SIG-M5 treated with dmso at 0.1 percent for 504 hours (cell line): ENCODE data around the gene METTL5.
"Not testable (repeated sequence)": the region's sequence is repeated elsewhere in the genome, so short reads cannot be mapped to it uniquely, and the experiment has no call there.

Experiments
- DNase-seq: peaks from one replicate; lab custom pipeline; 2025; ENCODE audit not compliant: unreplicated experiment; lab: John Stamatoyannopoulos, UW

Gene METTL5

DNA sequence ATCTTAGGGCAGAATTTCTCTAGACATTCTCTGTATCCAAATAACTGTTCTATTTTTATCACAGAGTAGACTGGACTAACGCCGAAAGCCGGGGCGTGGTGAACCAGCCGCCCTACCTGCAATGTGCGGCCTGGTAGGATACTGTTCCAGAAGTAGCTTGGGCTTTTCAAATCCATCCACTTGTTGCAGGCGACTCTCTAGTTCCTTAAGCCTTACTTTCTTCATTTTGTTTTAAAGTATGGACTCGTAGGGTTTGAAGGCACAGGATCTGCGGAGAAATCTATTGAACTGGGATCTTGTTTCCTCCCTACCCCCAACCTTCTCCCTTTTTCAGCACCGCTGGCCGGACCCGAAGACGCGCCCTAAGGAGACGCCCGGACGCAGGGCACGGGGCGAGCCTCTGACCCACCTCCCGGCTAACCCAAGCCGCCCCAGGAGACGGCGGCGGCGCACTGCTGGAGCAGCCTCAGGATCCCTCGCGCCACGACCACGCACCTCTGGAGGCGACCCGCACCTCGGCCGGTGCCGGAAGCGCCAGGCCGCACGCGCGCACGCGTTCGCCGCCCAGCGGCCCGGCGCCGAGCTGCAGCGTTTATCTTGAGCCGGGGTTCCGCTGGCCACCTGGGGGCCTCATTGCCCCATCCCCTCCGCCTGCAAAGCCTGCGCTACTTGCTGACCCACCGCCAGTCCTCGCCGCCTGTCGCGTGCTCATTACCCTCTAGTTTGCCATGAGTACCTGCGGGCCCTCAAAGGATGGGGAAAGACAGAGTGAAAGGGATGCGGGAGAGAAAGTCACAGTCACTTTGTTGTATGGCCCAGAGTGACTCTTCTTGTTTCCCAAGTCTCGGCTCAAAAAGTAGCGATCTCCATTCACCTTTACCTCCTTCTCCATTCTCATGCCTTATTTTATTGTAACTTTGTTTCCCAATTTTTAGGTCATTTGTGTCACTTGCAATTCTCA, at the start of gene METTL5:
Gene METTL5 (minus strand): TSS at position 533 of the 961 bp plus-strand sequence. CDS start 308 bp downstream, at position 225.
- DNase-seq = peak; percentile 74

DNA sequence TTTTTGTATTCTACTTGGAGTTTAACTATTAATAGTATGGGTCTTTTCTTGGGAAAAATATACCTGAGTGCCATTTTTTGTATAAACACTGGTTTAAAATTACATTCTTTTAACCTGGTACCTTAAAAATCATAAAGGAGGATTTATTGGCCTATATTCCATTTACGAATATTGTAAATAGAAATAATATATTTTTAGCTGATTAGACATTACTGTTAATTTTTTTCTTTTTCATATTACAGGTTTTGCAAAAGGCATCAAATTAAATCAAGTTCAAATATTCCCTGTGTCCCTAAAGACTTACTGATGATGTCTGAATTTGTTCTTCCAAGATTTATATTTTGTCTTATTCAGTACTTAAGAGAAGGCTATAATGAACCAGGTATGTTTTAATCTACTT, 47.3 kb upstream of the METTL5 start:
- no peak for DNase-seq

DNA sequence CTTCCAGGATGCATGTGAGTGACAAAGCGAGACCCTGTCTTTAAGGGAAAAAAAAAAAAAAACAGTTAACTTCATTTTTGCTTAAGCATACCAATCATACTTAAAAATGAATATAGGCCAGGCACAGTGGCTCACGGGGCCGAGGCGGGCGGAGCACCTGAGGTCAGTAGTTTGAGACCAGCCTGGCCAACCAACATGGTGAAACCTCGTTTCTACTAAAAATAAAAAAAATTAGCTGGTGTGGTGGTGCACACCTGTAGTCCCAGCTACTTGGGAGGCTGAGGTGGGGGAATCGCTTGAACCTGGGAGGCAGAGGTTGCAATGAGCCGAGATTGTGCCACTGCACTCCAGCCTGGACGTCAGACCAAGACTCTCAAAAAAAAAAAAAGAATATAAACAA, 46.7 kb upstream of the METTL5 start:
- not testable (repeated sequence) for DNase-seq

DNA sequence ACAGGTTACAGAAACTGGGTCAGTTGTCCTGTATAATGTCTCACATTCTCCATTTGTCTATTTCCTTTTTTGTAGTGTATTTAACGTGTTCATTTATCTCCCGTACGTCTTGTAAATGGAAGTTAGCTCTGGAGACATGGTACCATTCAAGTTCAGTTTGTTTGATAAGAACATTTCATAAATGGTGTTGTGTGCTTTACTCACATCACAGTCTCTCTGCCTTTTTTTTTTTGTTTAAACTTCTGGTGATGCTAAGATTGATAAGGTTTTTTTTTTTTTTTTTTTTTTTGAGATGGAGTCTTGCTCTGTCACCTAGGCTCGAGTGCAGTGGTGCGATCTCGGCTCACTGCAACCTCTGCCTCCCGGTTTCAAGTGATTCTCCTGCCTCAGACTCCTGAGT, 44.2 kb upstream of the METTL5 start:
- DNase-seq = no peak

DNA sequence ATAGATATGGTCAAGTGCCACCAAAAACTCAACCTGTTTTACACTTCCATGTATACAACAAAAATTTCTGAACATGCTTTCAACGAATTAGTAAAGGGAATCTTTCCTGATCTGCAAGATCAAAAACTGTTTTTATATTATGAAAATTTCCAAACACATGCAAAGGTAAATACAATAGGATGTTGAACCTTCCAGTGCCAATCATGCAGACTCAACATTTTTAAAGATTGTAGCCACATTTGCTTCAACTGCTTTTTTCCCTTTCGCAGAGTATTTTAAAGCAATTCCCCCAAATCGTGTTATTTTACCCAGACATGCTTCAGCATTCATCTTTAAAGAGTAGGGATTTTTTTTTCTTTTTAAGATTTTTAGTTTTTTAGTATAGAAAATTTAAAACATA, 42.9 kb upstream of the METTL5 start:
- no peak for DNase-seq

DNA sequence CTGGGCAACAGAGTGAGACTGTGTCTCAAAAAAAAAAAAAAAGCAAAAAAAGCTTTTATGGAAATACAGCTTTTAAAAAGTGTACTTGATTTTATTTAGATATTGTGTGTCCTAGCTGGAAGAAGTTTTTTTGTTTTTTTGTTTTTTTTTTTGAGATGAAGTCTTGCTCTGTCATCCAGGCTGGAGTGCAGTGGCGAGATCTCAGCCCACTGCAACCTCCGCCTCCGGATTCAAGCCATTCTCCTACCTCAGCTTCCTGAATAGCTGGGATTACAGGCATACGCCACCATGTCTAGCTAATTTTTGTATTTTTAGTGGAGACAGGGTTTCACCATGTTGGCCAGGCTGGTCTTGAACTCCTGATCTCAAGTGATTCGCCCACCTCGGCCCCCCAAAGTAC, 41.5 kb upstream of the METTL5 start:
- DNase-seq = not testable (repeated sequence)

DNA sequence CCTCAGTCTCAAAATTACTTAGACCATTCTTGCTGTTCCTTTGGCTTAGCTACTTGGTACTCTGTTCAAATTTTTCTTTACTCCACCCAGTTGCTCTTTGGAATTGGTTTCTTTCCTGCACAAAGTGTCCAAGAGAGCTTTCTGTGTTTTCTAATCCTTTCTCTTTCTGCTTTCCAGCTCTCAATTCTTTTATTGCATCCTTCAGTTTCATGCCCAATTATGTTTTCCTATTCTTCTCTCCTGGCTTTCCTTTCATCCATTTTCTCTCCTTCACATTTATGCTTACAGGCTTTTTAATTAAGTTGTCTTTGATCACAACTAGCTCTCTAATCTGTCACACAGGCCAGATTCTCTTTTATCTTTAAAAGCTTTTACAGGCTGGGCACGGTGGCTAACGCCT, 40.8 kb upstream of the METTL5 start:
- DNase-seq = no peak

DNA sequence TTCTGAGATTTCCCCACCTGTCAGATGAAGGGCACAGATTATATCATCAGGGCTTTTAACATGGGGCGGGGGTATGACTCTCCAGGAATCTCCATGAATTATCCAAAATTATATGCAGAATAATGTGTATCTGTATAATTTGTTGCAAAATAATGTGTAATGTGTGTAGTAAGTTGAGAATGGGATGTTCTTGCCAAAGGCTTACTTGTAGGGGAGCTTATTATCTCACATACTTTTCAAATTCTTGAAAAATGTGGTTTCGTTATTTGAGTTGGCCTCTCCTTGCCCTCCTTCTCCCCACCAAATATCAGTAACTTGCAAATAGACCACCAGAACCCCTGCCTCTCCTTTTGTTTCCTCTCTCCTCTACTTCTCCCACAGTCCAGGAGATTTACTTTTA, 38.1 kb upstream of the METTL5 start:
- no peak for DNase-seq

DNA sequence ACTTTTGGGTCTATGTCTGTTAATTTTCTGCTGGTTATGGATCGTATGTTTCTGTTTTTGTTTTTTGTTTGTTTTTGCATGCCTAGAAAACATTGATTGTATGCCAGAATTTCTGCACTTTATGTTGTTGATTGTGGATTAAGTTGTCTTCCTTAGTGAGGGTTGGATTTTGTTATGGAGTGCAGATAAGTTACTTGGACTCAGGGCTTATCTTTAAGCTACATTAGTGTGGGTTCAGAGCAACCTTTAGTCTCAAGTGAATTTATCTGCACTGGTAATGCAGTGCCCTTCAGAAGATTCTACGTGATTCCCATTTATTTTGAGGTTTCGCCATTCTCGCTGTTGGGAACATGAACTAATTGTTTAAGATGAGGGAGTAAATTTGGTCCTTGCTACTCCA, 35.4 kb upstream of the METTL5 start:
- DNase-seq = no peak

DNA sequence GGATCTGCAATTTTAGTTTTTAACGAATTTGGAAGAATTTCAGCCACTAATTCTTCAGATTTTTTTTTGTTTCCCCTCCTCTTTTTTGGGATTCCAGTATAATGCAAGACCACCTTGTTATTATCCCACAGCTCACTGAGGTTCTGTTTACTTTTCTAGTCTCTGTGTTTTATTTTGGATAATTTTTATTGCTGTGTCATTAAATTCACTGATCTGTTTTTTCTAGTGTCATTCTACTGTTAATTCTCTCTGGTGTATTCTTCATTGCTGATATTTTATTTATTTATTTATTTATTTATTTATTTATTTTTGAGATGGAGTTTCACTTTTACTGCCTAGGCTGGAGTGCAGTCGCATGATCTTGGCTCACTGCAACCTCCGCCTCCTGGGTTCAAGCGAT, 34.7 kb upstream of the METTL5 start:
- no peak for DNase-seq

DNA sequence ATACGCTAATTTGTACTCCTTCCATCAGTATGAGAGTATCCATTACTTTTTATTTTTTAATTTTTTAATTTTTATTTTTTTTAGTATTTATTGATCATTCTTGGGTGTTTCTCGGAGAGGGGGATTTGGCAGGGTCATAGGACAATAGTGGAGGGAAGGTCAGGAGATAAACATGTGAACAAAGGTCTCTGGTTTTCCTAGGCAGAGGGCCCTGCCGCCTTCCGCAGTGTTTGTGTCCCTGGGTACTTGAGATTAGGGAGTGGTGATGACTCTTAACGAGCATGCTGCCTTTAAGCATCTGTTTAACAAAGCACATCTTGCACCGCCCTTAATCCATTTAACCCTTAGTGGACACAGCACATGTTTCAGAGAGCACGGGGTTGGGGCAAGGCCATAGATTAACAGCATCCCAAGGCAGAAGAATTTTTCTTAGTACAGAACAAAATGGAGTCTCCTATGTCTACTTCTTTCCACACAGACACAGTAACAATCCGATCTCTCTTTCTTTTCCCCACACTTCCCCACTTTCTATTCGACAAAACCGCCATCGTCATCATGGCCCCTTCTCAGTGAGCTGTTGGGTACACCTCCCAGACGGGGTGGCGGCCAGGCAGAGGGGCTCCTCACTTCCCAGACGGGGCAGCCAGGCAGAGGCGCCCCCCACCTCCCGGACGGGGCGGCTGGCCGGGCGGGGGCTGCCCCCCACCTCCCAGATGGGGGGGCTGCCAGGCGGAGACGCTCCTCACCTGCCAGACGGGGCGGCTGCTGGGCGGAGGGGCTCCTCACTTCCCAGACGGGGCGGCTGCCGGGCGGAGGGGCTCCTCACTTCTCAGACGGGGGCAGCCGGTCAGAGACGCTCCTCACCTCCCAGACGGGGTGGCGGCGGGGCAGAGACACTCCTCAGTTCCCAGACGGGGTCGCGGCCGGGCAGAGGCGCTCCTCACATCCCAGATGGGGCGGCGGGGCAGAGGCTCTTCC, 30.9 kb upstream of the METTL5 start:
- not testable (repeated sequence) for DNase-seq

DNA sequence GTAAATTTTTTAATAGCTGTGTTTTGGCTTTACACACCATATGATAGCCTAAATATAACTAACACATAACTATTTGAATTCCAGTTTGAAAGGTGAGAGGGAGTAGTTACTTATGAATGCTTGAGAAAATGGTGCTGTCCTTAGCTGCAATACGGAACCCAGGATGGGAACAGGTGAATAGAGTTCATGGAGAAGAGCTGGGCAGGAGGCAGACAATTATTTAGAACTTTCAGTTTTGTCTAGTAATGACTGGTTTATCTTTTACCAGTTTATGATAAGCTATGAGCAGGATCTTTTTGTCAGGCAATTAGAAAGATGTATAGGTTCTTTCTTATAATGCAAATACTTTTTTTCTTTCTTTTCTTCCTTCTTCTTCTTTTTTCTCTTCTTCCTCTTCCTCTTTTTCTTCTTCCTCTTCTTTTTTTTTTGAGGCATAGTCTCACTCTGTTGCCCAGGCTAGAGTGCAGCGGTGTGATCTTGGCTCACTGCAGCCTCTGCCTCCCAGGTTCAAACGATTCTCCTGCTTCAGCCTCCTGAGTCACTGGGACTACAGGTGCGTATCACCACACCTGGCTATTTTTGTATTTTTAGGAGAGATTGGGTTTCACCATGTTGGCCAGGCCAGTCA, 28.4 kb upstream of the METTL5 start:
- DNase-seq = peak; percentile 41

DNA sequence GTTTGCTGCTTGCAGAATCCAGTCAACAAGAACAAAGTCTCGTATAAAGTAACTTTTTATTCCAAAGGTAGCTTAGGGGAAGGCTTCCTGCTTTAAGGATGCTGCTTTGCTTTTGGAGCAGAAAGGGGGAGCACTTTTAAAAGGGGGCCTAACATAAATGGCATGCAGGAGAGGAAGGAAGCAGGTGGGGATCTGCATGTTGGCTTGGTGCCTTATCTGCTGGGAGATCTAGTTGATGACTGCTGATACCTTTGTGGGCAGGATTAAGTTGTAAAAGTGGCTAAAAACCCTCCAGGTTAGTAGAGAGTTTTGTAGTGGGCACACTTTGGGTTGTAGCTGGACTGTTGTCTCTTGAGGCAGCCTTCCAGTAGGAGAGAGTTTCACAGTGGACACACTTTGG, 25.0 kb upstream of the METTL5 start:
- no peak for DNase-seq

DNA sequence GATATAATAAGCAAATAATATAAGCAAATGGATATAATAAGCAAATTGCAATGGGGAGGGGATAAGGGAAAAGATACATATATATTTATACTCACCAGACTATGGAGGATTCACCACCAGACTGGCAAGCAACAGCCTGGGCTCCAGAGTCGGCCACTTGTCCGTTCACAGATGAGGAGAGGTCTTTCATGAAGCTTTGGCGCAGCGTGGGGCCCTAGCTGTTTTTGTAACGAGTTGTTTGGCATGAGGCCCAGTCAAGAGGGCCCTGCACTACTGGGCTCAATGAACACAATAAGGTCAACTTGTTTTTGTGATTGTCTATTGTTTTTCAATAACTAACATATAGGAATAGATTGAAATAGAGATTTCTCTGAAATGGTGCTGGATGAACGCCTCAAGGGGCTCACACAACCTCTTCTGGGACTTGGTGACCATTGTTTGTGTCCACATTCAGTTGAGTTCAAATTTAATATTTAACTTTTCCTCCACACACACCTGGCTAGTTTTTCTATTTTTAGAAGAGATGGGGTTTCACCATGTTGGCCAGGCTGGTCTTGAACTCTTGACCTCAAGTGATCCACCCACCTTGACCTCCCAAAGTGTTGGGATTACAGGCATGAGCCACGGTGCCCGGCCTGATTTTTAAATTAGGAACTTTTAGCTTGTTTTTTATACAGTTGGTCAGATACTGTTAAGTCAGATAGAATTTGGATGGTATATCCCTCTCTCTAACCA, 24.4 kb upstream of the METTL5 start:
- not testable (repeated sequence) for DNase-seq

DNA sequence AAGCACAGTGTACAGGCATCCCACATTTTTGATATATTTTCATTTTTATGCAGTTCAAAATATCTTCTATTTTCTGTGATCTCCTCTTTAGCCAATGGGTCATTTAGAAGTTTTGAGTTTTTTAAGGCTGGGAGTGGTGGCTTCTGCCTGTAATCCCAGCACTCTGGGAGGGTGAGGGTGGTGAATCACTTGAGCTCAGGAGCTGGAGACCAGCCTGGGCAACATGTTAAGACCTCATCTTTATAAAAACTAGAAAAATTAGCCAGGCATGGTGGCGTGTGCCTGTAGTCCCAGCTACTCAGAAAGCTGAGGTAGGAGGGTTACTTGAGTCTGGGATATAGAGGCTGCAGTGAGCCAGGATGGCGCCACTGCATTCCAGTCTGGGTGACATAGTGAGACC, 20.3 kb upstream of the METTL5 start:
- DNase-seq = no peak

DNA sequence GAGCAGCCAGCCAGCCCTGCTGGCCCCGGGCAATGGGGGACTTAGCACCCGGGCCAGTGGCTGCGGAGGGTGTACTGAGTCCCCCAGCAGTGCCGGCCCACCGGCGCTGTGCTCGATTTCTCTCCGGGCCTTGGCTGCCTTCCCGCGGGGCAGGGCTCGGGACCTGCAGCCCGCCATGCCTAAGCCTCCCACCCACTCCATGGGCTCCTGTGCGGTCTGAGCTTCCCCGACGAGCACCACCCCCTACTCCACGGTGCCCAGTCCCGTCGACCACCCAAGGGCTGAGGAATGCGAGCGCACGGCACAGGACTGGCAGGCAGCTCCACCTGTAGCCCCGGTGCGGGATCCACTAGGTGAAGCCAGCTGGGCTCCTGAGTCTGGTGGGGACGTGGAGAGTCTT, 16.9 kb upstream of the METTL5 start:
- DNase-seq = not testable (repeated sequence)

DNA sequence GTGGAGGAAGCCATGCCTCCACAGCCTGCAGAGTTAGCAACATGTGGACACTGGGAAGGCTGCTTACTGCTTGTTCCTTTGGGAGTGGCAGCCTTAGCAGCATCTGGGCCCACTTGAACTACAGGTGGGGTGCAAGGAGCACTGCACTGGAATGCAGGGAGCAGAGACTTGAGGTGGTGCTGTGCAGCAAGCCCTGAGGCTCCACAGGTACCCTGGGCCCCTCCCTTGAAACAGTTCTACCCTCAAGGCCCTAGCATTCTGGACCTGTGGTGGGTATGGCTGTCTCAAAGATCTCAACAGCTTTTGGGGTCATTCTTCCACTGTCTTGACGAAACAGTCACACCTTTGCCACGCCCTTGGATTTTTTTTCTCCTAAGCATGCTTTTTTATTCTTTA, 16.0 kb upstream of the METTL5 start:
- no peak for DNase-seq

DNA sequence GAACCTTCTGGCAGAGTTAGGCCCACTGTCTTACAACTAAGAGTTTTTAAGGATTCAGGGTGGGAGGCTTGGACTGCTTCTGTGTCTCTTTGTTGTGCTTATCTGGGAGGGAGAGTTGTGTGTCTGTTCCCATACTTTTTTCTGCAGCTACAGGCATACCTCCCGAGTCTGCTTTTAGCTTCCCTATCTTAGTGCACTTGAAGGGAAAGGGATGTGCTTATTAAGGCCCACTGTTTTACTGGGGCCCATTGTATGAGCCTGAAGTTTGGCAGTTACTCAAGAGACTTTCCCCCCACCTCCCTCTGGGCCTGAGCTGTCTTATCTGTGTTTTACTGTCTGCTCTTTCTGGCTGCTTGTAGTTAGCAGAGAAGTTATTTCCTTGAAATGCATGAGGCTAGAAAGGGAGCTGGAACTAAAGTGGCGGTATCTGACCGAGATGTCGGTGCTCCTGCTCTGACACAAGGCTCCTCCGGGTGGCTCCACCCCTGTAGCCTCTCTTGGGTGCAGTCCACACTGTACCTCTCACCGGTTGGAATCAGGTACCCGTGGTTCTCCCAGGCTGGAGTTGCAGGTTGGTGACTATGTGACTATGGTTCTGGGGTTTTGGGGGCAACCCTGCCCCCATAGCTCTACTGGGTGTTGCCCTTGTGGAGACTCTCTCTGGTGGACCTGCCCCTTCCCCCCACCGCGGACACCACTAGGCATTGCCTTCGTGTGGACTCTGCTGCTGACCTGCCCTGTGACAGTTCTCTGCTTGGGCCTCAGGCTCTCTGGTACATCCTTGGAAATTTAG, 15.4 kb upstream of the METTL5 start:
- no peak for DNase-seq

DNA sequence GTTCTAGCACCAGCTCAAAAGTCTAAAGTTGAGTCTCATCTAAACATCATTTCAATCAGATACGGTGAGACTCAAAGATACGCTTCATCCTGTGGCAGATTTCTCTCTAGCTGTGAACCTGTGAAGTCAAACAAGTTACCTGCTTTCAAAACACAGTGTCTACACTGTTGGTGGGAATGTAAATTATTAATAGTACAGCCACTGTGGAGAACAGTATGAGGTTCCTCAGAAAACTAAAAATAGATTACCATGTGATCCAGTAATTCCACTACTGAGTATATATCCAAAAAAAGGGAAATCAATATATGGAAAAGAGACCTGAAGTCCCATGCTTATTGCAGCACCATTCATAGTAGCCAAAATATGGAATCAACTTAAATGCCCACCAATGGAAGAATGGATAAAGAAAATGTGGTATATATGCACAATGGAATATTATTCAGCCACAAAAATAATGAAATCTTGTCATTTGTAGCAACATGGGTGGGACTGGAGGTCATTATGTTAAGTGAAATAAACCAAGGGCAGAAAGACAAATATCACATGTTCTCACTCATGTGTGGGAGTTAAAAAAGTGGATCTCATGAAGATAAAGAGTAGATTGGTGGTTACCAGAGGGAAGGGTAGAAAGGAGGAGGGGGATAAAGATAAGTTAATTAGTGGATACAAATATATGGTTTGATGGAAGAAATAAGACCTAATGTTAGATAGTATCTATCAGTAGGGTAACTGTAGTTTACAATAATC, 14.2 kb upstream of the METTL5 start:
- DNase-seq = no peak
